ENCODE measurements around the gene PLCG1.

PLCG1 gene

DNA sequence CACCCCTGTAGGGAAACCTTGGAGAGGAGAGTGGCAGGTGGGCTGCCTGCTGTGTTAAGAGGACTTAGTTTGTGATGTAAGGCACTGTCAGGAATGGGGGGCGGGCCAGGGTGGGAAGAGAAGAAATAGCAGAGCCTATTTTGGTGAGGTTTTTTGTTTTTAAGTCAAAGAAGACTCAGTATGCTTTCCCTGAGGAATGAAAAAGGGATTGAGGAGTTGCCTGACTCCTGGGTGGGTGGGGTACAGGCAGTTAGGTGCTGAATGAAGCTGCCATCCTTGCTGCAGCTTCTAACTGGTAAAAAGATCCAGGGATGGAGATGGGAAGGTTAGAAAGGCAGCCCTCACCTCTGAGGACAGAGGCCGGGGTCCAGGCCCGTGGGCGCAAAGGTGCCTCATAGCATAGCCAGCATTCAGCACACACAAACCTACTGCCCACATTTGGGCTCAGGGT, 37.9 kb downstream of the PLCG1 start:
- no peak for TF ChIP-seq ZNF8 (CRISPR knock-in tag; IDR thresholded peaks at IDR 0.05)
- no peak for TF ChIP-seq PPARA (CRISPR knock-in tag; IDR thresholded peaks at IDR 0.05; ENCODE audit: borderline replicate concordance)
- TF ChIP-seq ZC3H10 (CRISPR knock-in tag; IDR thresholded peaks at IDR 0.05): no peak
- TF ChIP-seq ZFP3 (CRISPR knock-in tag; IDR thresholded peaks at IDR 0.05): no peak
- no peak for TF ChIP-seq ESRRG (CRISPR knock-in tag; IDR thresholded peaks at IDR 0.05)
- TF ChIP-seq TCF4 (CRISPR knock-in tag; IDR thresholded peaks at IDR 0.05; ENCODE audit: borderline replicate concordance): no peak
- TF ChIP-seq CSDC2 (CRISPR knock-in tag; IDR thresholded peaks at IDR 0.05): no peak
- no peak for TF ChIP-seq TOX (CRISPR knock-in tag; IDR thresholded peaks at IDR 0.05; ENCODE audit: borderline replicate concordance)
- TF ChIP-seq ZNF565 (CRISPR knock-in tag; conservative IDR thresholded peaks at IDR 0.05; ENCODE audit: low read depth): no peak
- TF ChIP-seq, protein P1, sequence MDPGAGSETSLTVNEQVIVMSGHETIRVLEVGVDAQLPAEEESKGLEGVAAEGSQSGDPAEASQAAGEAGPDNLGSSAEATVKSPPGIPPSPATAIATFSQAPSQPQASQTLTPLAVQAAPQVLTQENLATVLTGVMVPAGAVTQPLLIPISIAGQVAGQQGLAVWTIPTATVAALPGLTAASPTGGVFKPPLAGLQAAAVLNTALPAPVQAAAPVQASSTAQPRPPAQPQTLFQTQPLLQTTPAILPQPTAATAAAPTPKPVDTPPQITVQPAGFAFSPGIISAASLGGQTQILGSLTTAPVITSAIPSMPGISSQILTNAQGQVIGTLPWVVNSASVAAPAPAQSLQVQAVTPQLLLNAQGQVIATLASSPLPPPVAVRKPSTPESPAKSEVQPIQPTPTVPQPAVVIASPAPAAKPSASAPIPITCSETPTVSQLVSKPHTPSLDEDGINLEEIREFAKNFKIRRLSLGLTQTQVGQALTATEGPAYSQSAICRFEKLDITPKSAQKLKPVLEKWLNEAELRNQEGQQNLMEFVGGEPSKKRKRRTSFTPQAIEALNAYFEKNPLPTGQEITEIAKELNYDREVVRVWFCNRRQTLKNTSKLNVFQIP (CRISPR knock-in tag; IDR thresholded peaks at IDR 0.05; ENCODE audit: borderline replicate concordance, low read depth): no peak
- TF ChIP-seq, protein P2, sequence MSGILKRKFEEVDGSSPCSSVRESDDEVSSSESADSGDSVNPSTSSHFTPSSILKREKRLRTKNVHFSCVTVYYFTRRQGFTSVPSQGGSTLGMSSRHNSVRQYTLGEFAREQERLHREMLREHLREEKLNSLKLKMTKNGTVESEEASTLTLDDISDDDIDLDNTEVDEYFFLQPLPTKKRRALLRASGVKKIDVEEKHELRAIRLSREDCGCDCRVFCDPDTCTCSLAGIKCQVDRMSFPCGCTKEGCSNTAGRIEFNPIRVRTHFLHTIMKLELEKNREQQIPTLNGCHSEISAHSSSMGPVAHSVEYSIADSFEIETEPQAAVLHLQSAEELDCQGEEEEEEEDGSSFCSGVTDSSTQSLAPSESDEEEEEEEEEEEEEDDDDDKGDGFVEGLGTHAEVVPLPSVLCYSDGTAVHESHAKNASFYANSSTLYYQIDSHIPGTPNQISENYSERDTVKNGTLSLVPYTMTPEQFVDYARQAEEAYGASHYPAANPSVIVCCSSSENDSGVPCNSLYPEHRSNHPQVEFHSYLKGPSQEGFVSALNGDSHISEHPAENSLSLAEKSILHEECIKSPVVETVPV (CRISPR knock-in tag; IDR thresholded peaks at IDR 0.05): no peak
- TF ChIP-seq BACH2 (CRISPR knock-in tag; IDR thresholded peaks at IDR 0.05; ENCODE audit: borderline replicate concordance): no peak
- TF ChIP-seq RARB (CRISPR knock-in tag; IDR thresholded peaks at IDR 0.05): no peak
- TF ChIP-seq, protein P3, sequence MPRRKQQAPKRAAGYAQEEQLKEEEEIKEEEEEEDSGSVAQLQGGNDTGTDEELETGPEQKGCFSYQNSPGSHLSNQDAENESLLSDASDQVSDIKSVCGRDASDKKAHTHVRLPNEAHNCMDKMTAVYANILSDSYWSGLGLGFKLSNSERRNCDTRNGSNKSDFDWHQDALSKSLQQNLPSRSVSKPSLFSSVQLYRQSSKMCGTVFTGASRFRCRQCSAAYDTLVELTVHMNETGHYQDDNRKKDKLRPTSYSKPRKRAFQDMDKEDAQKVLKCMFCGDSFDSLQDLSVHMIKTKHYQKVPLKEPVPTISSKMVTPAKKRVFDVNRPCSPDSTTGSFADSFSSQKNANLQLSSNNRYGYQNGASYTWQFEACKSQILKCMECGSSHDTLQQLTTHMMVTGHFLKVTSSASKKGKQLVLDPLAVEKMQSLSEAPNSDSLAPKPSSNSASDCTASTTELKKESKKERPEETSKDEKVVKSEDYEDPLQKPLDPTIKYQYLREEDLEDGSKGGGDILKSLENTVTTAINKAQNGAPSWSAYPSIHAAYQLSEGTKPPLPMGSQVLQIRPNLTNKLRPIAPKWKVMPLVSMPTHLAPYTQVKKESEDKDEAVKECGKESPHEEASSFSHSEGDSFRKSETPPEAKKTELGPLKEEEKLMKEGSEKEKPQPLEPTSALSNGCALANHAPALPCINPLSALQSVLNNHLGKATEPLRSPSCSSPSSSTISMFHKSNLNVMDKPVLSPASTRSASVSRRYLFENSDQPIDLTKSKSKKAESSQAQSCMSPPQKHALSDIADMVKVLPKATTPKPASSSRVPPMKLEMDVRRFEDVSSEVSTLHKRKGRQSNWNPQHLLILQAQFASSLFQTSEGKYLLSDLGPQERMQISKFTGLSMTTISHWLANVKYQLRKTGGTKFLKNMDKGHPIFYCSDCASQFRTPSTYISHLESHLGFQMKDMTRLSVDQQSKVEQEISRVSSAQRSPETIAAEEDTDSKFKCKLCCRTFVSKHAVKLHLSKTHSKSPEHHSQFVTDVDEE (CRISPR knock-in tag; IDR thresholded peaks at IDR 0.05): no peak
- TF ChIP-seq ARNTL (CRISPR knock-in tag; IDR thresholded peaks at IDR 0.05; ENCODE audit: borderline replicate concordance, low read depth): no peak
- no peak for TF ChIP-seq GLIS3 (CRISPR knock-in tag; IDR thresholded peaks at IDR 0.05)
- TF ChIP-seq, protein P4, sequence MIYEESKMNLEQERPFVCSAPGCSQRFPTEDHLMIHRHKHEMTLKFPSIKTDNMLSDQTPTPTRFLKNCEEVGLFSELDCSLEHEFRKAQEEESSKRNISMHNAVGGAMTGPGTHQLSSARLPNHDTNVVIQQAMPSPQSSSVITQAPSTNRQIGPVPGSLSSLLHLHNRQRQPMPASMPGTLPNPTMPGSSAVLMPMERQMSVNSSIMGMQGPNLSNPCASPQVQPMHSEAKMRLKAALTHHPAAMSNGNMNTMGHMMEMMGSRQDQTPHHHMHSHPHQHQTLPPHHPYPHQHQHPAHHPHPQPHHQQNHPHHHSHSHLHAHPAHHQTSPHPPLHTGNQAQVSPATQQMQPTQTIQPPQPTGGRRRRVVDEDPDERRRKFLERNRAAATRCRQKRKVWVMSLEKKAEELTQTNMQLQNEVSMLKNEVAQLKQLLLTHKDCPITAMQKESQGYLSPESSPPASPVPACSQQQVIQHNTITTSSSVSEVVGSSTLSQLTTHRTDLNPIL (CRISPR knock-in tag; IDR thresholded peaks at IDR 0.05; ENCODE audit: low read depth): no peak
- no peak for TF ChIP-seq OSR1 (CRISPR knock-in tag; IDR thresholded peaks at IDR 0.05)

DNA sequence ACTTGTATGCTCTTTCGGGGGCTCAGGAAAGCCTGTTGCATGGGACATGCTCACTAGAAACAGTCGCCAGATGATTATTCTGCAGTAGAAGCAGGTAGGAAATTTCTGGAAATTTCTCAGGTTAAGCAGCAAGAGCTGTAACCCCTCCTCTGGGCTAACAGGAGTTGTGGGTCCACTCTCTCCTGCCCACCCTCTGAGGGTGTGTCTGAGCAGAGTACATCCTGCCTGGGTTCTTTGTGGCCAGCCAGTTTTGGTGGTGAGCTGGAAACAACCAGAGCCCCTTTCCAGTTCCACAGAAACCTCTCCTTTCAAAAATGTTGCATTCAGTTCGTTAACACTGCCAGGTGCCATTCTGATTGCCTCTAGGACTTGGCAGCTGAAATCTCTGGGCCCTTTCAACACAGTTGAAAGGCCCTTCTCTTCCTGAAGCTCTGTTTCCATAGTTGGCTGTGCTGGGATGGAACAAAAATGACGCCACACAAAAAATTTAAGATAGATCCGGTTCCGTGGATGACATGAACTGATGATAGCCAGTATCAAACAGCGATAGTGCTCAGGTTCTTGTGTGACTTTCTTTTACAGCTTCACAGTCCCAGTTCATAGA, 38.5 kb downstream of the PLCG1 start:
- TF ChIP-seq, protein P3 (CRISPR knock-in tag; IDR thresholded peaks at IDR 0.05): no peak
- no peak for TF ChIP-seq ZNF8 (CRISPR knock-in tag; IDR thresholded peaks at IDR 0.05)
- no peak for TF ChIP-seq OSR1 (CRISPR knock-in tag; IDR thresholded peaks at IDR 0.05)
- no peak for TF ChIP-seq TCF4 (CRISPR knock-in tag; IDR thresholded peaks at IDR 0.05; ENCODE audit: borderline replicate concordance)
- no peak for TF ChIP-seq ZNF565 (CRISPR knock-in tag; conservative IDR thresholded peaks at IDR 0.05; ENCODE audit: low read depth)
- TF ChIP-seq ZFP30 (CRISPR knock-in tag; IDR thresholded peaks at IDR 0.05): no peak
- no peak for TF ChIP-seq ESRRG (CRISPR knock-in tag; IDR thresholded peaks at IDR 0.05)
- no peak for TF ChIP-seq ARNTL (CRISPR knock-in tag; IDR thresholded peaks at IDR 0.05; ENCODE audit: borderline replicate concordance, low read depth)
- TF ChIP-seq CSDC2 (CRISPR knock-in tag; IDR thresholded peaks at IDR 0.05): no peak
- TF ChIP-seq ZNF70 (CRISPR knock-in tag; IDR thresholded peaks at IDR 0.05): no peak
- no peak for TF ChIP-seq ZC3H10 (CRISPR knock-in tag; IDR thresholded peaks at IDR 0.05)
- TF ChIP-seq, protein P1 (CRISPR knock-in tag; IDR thresholded peaks at IDR 0.05; ENCODE audit: borderline replicate concordance, low read depth): no peak
- TF ChIP-seq BACH2 (CRISPR knock-in tag; IDR thresholded peaks at IDR 0.05; ENCODE audit: borderline replicate concordance): no peak
- ATAC-seq: no peak

More for the DNA sequence above, 37.9 kb downstream of the PLCG1 start:
- ATAC-seq: no peak

Measured in SK-N-SH treated with all-trans-retinoic acid at 6 μM for 48 hours (cell line).